HCT116 (cell line): ENCODE measurements around the gene SIN3A. TPM values are rescaled to one million over a fixed set of nuclear protein-coding genes. Genes with fewer than 3 reads are reported as not detected.

Experiments used
- ATAC-seq: fragments of 200-7000 bp; cut with Tn5 transposase; 2 replicates; pipeline ENCODE4 v1.9.1; 2020; ENCODE audit warnings: mild to moderate bottlenecking, moderate library complexity
- BruUV-seq: library from RNA; stranded (reverse); fragments of 400-500 nt; replicated peaks from 2 replicates; lab custom pipeline; 2021; lab: Mats Ljungman, UMichigan
- CTCF ChIA-PET: fragments of 300-600 bp; sonication (Branson Sonifier 250); formaldehyde crosslinking; loops from one replicate; lab custom pipeline; 2021; ENCODE audit warnings: antibody characterized with exemption; lab: Charles Lee
- POLR2A ChIA-PET: fragments of 300-600, 350-600 bp; sonication (Branson Sonifier 250); formaldehyde crosslinking; loops from one replicate; lab custom pipeline; 2021; ENCODE audit warnings: antibody characterized with exemption; lab: Charles Lee
- RAD21 ChIA-PET, 2 experiments: fragments of 300-600 bp; sonication (Branson Sonifier 250); formaldehyde crosslinking; loops; one replicate each; lab custom pipeline; 2023; ENCODE audit warnings: low total read pairs in 2 of 2; ENCODE audit not compliant: uncharacterized antibody in 2 of 2, unreplicated experiment in 2 of 2, low non-redundant PET in 1 of 2; lab: Charles Lee
- DNase-seq: peaks from one replicate; pipeline ENCODE4 v3.0.0-alpha.2; 2010; ENCODE audit warnings: low read depth, low spot score
- H2AFZ ChIP-seq: fragments of 200-600 bp; shearing (Covaris generic), sonication (generic); 2 replicates; pipeline ENCODE4 v1.6.1; 2017; ENCODE audit warnings: low read depth, mixed run types, mixed read lengths, antibody characterized with exemption, low read length; ENCODE audit not compliant: poor library complexity, severe bottlenecking
- H3K27ac ChIP-seq: 2 replicates; pipeline ENCODE4 v1.5.1; 2012; ENCODE audit warnings: low read depth, low read length
- H3K27me3 ChIP-seq: fragments of 200-600 bp; sonication (generic); 2 replicates; pipeline ENCODE4 v1.6.1; 2016; ENCODE audit warnings: mixed run types, low read length, mixed read lengths; ENCODE audit not compliant: insufficient read depth
- H3K36me3 ChIP-seq, 2 experiments: fragments of 200-500 bp in 1 of 2; fragments of 200-600 bp in 1 of 2; sonication (Bioruptor generic) in 1 of 2; sonication (generic) in 1 of 2; 2 replicates each; pipeline versions ENCODE4 v1.5.1 to v1.6.1; 2014 to 2016; ENCODE audit warnings: low read length in 2 of 2, inconsistent platforms in 1 of 2, mixed read lengths in 1 of 2, mixed run types in 1 of 2; ENCODE audit not compliant: insufficient read depth in 2 of 2, control insufficient read depth in 1 of 2
- H3K4me1 ChIP-seq, 2 experiments: fragments of 200-600 bp in 1 of 2; sonication (generic) in 1 of 2; 2 replicates each; pipeline versions ENCODE4 v1.5.1 to v1.6.1; 2012 to 2017; ENCODE audit warnings: low read length in 2 of 2, inconsistent platforms in 1 of 2, mild to moderate bottlenecking in 1 of 2, mixed read lengths in 1 of 2, mixed run types in 1 of 2, moderate library complexity in 1 of 2; ENCODE audit not compliant: insufficient read depth in 2 of 2, control insufficient read depth in 1 of 2
- H3K4me2 ChIP-seq: fragments of 200-600 bp; sonication (generic); 2 replicates; pipeline ENCODE4 v1.6.1; 2017; ENCODE audit warnings: mixed run types, low read length, mixed read lengths
- H3K4me3 ChIP-seq, 2 experiments: fragments of 200-600 bp in 1 of 2; sonication (generic) in 1 of 2; replicated peaks in 1 of 2; 2 replicates each; pipeline ENCODE4 v1.5.1; 2011 to 2016; ENCODE audit warnings: low read length in 2 of 2, control low read depth in 1 of 2, low read depth in 1 of 2, mild to moderate bottlenecking in 1 of 2, mixed read lengths in 1 of 2, mixed run types in 1 of 2
- H3K79me2 ChIP-seq: fragments of 200-600 bp; sonication (generic); 2 replicates; pipeline ENCODE4 v1.6.1; 2017; ENCODE audit warnings: mild to moderate bottlenecking, mixed run types, low read length, moderate library complexity, mixed read lengths; ENCODE audit not compliant: insufficient read depth
- H3K9ac ChIP-seq: fragments of 200-600 bp; sonication (generic); 2 replicates; pipeline ENCODE4 v1.6.1; 2016; ENCODE audit warnings: low read length, mixed read lengths
- H3K9me2 ChIP-seq: fragments of 200-600 bp; sonication (generic), shearing (Covaris generic); 2 replicates; pipeline ENCODE4 v1.6.1; 2017; ENCODE audit warnings: mixed run types, mild to moderate bottlenecking, moderate library complexity; ENCODE audit not compliant: insufficient read depth
- H3K9me3 ChIP-seq, 2 experiments: fragments of 200-500 bp in 1 of 2; fragments of 200-600 bp in 1 of 2; sonication (Bioruptor generic) in 1 of 2; sonication (generic) in 1 of 2; 2 replicates each; pipeline ENCODE4 v1.6.1; 2014 to 2017; ENCODE audit warnings: low read length in 2 of 2, mixed read lengths in 2 of 2, inconsistent platforms in 1 of 2, low read depth in 1 of 2, mild to moderate bottlenecking in 1 of 2, mixed run types in 1 of 2, moderate library complexity in 1 of 2; ENCODE audit not compliant: control insufficient read depth in 1 of 2, insufficient read depth in 1 of 2
- H4K20me1 ChIP-seq: fragments of 200-600 bp; sonication (generic), shearing (Covaris generic); 2 replicates; pipeline ENCODE4 v1.6.1; 2017; ENCODE audit warnings: mixed run types, mild to moderate bottlenecking, moderate library complexity; ENCODE audit not compliant: insufficient read depth
- CTCF ChIP-seq, 3 experiments: fragments of 200-600 bp in 1 of 3; sonication (generic) in 1 of 3; IDR thresholded peaks in 2 of 3; conservative IDR thresholded peaks in 1 of 3; 2 replicates each; pipeline ENCODE4 v1.5.1; 2012 to 2017; ENCODE audit warnings: low read depth in 2 of 3, low read length in 2 of 3, antibody characterized with exemption in 1 of 3, borderline replicate concordance in 1 of 3, control low read depth in 1 of 3, mild to moderate bottlenecking in 1 of 3, mixed read lengths in 1 of 3, mixed run types in 1 of 3, moderate library complexity in 1 of 3; ENCODE audit not compliant: insufficient read depth in 1 of 3
- JUND ChIP-seq: IDR thresholded peaks from 2 replicates; pipeline ENCODE4 v1.6.1; 2012
- MAX ChIP-seq: IDR thresholded peaks from 2 replicates; pipeline ENCODE4 v1.6.1; 2012
- POLR2A ChIP-seq: IDR thresholded peaks from 2 replicates; pipeline ENCODE4 v1.7.0; 2011; ENCODE audit warnings: borderline replicate concordance; ENCODE audit not compliant: insufficient read depth, insufficient read length; ENCODE audit errors: extremely low read depth
- REST ChIP-seq: IDR thresholded peaks from 2 replicates; pipeline ENCODE4 v1.6.1; 2012; ENCODE audit warnings: low read depth
- SIN3A ChIP-seq: IDR thresholded peaks from 2 replicates; pipeline ENCODE4 v1.6.1; 2012; ENCODE audit warnings: low read depth
- TCF7L2 ChIP-seq: IDR thresholded peaks from 2 replicates; pipeline ENCODE4 v1.7.0; 2011; ENCODE audit warnings: borderline replicate concordance, inconsistent platforms; ENCODE audit not compliant: insufficient read depth, insufficient read length; ENCODE audit errors: extremely low read depth
- intact Hi-C: fragments of 100-400 bp; cut with micrococcal nuclease; formaldehyde crosslinking; loops from 2 replicates; pipeline ENCODE4 v1.10.0; 2022
- total RNA-seq: library from RNA; stranded (reverse); gene quantifications from one replicate; pipeline ENCODE4 v1.2.1, GENCODE V29; 2021; ENCODE audit not compliant: unreplicated experiment

Gene SIN3A
- total RNA-seq, 1 experiment from 2014 or later, result 70.1 TPM

DNA sequence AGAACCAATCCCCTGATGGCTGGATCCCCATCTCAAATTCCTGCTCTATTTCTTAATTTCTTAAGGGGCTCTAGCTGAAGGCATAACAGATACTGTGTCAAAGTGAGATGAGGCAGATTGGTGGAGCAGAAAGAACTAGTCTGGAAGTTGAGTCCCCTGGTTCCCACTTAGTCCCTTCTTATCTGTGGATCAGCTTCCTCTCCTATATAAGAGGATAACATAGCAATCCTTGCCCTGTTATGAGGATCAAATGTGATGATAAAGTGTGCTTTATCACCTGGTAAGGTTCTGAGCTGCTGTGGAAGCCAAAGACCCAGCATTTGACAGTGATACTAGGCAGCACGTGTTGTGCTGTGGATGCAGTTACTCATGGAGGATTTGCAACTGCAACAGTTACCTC lies 8.1 kb upstream of the SIN3A start:
- H2AFZ ChIP-seq, result no peak overlapping the region
- intact Hi-C loops, result no loop called here
- TF ChIP-seq REST (no peak), TCF7L2 (no peak), SIN3A (no peak), POLR2A (no peak), CTCF (IDR thresholded peaks at IDR 0.05 in 2 of 3, conservative IDR thresholded peaks at IDR 0.05 in 1 of 3; ENCODE audit: borderline replicate concordance in 1 of 3, insufficient read depth in 1 of 3, low read depth in 2 of 3, low read length in 2 of 3) (no peak), JUND (no peak), MAX (no peak)
- POLR2A ChIA-PET, result no interaction called here
- BruUV-seq, result no TSS peak
- H3K27ac ChIP-seq, result no peak overlapping the region
- no peak for ATAC-seq
- no peak overlapping the region for H3K4me3 ChIP-seq
- CTCF ChIA-PET, result no interaction called here
- H3K9me3 ChIP-seq, result no peaks in the 10 kb centered on the region
- no peaks in the 10 kb centered on the region for H4K20me1 ChIP-seq
- peaks cover 7% of the 10 kb centered on the region; the same call in 1 of the 2 replicates for H3K79me2 ChIP-seq
- peaks cover 0 to 16% of the 10 kb centered on the region in 2 experiments; a peak in 2 of 4 replicates for H3K4me1 ChIP-seq
- no peak overlapping the region for H3K4me2 ChIP-seq
- H3K27me3 ChIP-seq, result no peaks in the 10 kb centered on the region
- DNase-seq, result no peak
- H3K9ac ChIP-seq, result no peak overlapping the region
- RAD21 ChIA-PET, result no interaction called here
- no peaks in the 10 kb centered on the region for H3K9me2 ChIP-seq
- no peaks in the 10 kb centered on the region for H3K36me3 ChIP-seq
